CD4-positive, CD25-positive, alpha-beta regulatory T cell (primary cell): Measurements from ENCODE around the gene SCUBE1. TPM values are rescaled to one million over a fixed set of nuclear protein-coding genes. Genes with fewer than 3 reads are reported as not detected.

Experiments used
- ATAC-seq, 2 donors: fragments of 150-1000 bp; cut with Tn5 transposase; one replicate each; pipeline ENCODE4 v1.10.0; 2021; ENCODE audit warnings: low read depth in 2 of 2, moderate number of reproducible peaks in 2 of 2, moderate library complexity in 1 of 2
- DNase-seq, 3 donors: peaks; one replicate each; pipeline versions ENCODE4 v3.0.0 to v3.0.0-alpha.2; 2012 to 2022; ENCODE audit warnings: mixed read lengths in 1 of 3
- H3K27ac ChIP-seq: one replicate; pipeline ENCODE4 v1.7.0; 2013; ENCODE audit warnings: mild to moderate bottlenecking, low read length; ENCODE audit not compliant: insufficient read depth, poor library complexity, severe bottlenecking
- H3K27me3 ChIP-seq: one replicate; pipeline ENCODE4 v1.7.0; 2013; ENCODE audit warnings: low read length; ENCODE audit not compliant: control insufficient read depth, insufficient read depth
- H3K36me3 ChIP-seq: one replicate; pipeline ENCODE4 v1.7.0; 2013; ENCODE audit warnings: mild to moderate bottlenecking, low read length, moderate library complexity; ENCODE audit not compliant: control insufficient read depth, insufficient read depth
- H3K4me1 ChIP-seq: 2 replicates; pipeline ENCODE4 v1.7.0; 2013; ENCODE audit warnings: mild to moderate bottlenecking, low read length; ENCODE audit not compliant: insufficient read depth, control insufficient read depth, poor library complexity, severe bottlenecking
- H3K4me3 ChIP-seq: one replicate; pipeline ENCODE4 v1.7.0; 2013; ENCODE audit warnings: low read depth, mild to moderate bottlenecking, low read length, moderate library complexity
- H3K9me3 ChIP-seq, 2 experiments: 1 replicate in 1 of 2; 2 replicates in 1 of 2; pipeline ENCODE4 v1.7.0; 2013; ENCODE audit warnings: low read length in 2 of 2, mild to moderate bottlenecking in 1 of 2, moderate library complexity in 1 of 2; ENCODE audit not compliant: control insufficient read depth in 2 of 2
- H3K27ac Mint-ChIP-seq, 3 donors: one replicate each; pipeline ENCODE4 v1.8.0; 2020 to 2022; ENCODE audit warnings: mild to moderate bottlenecking in 3 of 3, mixed read lengths in 3 of 3, moderate library complexity in 2 of 3
- H3K27me3 Mint-ChIP-seq: one replicate; pipeline ENCODE4 v1.8.0; 2022; ENCODE audit warnings: mild to moderate bottlenecking, mixed read lengths
- H3K36me3 Mint-ChIP-seq: one replicate; pipeline ENCODE4 v1.8.0; 2020; ENCODE audit warnings: mixed read lengths
- H3K4me1 Mint-ChIP-seq, 4 donors: one replicate each; pipeline ENCODE4 v1.8.0; 2020 to 2022; ENCODE audit warnings: mixed read lengths in 4 of 4, mild to moderate bottlenecking in 1 of 4
- H3K4me3 Mint-ChIP-seq, 4 donors: one replicate each; pipeline ENCODE4 v1.8.0; 2020 to 2022; ENCODE audit warnings: mild to moderate bottlenecking in 4 of 4, mixed read lengths in 4 of 4, moderate library complexity in 3 of 4
- H3K9me3 Mint-ChIP-seq, 7 donors: one replicate each; pipeline ENCODE4 v1.8.0; 2020 to 2022; ENCODE audit warnings: mixed read lengths in 7 of 7, mild to moderate bottlenecking in 3 of 7, moderate library complexity in 2 of 7
- polyA plus RNA-seq, 4 donors: library from polyadenylated mRNA; unstranded; fragments of 300-500 nt; fragmentation: Illumina TruSeq; gene quantifications; one replicate each; pipeline ENCODE4 v1.2.3, GENCODE V29; 2021
- total RNA-seq: library from RNA; stranded (reverse); gene quantifications from one replicate; pipeline ENCODE4 v1.2.3, GENCODE V29; 2022

SCUBE1 gene
- total and polyA plus RNA-seq, 5 donors from 2014 or later: 0.74 TPM; not detected in 4

DNA sequence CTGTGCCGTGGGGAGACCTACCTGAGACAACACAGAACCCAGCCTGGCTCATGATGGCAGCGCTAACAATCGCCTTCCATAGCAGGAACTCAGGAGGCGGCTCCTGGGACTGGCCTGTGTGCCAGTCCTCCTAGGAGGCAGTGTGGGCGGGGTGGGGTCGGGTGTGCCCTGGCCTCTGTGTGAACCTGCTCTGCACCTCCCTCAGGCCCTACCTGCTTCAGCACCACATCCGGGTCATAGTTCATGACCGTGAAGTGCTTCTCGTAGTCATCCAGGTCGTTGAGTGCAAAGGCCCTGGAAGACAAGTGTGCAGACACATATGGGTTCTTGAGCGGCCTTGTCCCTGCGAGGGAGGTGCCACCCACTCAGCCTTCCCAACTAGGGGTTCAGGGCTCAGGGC is 171.6 kb downstream of the SCUBE1 start:
- no peak for DNase-seq
- no peaks in the 10 kb centered on the region for H3K4me1 Mint-ChIP-seq
- H3K27ac ChIP-seq: no peak overlapping the region

DNA sequence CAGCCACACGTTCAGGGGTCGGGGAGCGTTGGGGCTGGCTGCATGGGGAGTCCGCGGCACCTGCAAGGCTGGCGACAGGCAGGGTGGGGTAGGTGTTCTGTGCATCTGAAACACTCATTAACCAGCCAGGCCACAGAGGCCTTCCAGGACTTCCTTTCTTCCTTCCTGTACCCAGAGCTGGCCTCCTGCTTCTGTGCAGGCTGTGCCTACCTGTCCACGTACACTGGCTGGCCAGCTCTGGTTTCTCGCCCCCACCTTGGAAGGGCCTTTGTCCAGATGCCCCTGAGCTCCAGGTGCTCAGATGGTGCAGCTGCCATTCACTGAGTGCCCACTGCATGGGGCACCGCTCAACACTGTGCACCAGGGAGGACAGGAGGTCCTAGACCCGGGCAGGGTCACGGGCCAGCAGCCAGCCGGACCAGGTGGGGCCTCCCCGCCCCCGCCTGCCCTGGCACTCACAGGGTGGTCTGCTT is 172.1 kb downstream of the SCUBE1 start:
- Histone ChIP-seq H3K9me3 (no peaks in the 10 kb centered on the region), H3K4me1 (peaks cover 3% of the 10 kb centered on the region), H3K4me3 (no peak overlapping the region), H3K27ac (no peak overlapping the region), H3K36me3 (peaks cover 19% of the 10 kb centered on the region), H3K27me3 (no peaks in the 10 kb centered on the region)
- Mint-ChIP-seq H3K4me1 (no peaks in the 10 kb centered on the region), H3K36me3 (peaks cover 11% of the 10 kb centered on the region), H3K9me3 (no peaks in the 10 kb centered on the region), H3K4me3 (no peak overlapping the region), H3K27ac (no peak overlapping the region), H3K27me3 (no peaks in the 10 kb centered on the region)
- DNase-seq (no peak), ATAC-seq (no peak)

More for the DNA sequence above, 171.6 kb downstream of the SCUBE1 start:
- H3K27ac Mint-ChIP-seq: no peak overlapping the region
- no peaks in the 10 kb centered on the region for H3K27me3 ChIP-seq
- peaks cover 11% of the 10 kb centered on the region for H3K36me3 Mint-ChIP-seq
- peaks cover 3% of the 10 kb centered on the region for H3K4me1 ChIP-seq
- H3K4me3 ChIP-seq: no peak overlapping the region
- no peaks in the 10 kb centered on the region for H3K9me3 ChIP-seq
- H3K4me3 Mint-ChIP-seq: no peak overlapping the region
- peaks cover 19% of the 10 kb centered on the region for H3K36me3 ChIP-seq
- no peak for ATAC-seq
- H3K9me3 Mint-ChIP-seq: no peaks in the 10 kb centered on the region
- H3K27me3 Mint-ChIP-seq: no peaks in the 10 kb centered on the region

DNA sequence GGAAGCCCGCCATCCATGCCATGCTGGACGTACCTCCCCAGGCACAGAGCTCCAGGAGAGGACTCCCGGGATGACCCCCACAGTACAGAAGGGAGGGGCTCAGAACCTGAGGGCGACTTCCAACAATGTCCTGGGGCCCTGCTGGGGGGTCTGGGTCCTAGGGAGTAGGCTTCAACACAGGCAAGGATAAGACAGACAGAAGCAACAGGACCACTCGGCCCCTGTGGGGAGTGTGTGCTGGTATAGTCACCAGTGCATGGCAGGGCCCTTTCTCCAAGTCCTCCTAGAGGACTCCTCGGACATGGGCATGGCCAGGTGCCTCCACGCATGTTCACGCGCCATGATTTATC is 173.1 kb downstream of the SCUBE1 start:
- Histone ChIP-seq H3K4me3 (no peak overlapping the region), H3K36me3 (peaks cover 19% of the 10 kb centered on the region), H3K27me3 (no peaks in the 10 kb centered on the region), H3K27ac (no peak overlapping the region), H3K4me1 (peaks cover 3% of the 10 kb centered on the region), H3K9me3 (no peaks in the 10 kb centered on the region)
- H3K27ac Mint-ChIP-seq: no peak overlapping the region
- ATAC-seq (no peak), DNase-seq (no peak)
- no peaks in the 10 kb centered on the region for H3K9me3 Mint-ChIP-seq
- H3K36me3 Mint-ChIP-seq: peaks cover 11% of the 10 kb centered on the region
- H3K4me3 Mint-ChIP-seq: no peak overlapping the region
- no peaks in the 10 kb centered on the region for H3K27me3 Mint-ChIP-seq
- H3K4me1 Mint-ChIP-seq: no peaks in the 10 kb centered on the region

DNA sequence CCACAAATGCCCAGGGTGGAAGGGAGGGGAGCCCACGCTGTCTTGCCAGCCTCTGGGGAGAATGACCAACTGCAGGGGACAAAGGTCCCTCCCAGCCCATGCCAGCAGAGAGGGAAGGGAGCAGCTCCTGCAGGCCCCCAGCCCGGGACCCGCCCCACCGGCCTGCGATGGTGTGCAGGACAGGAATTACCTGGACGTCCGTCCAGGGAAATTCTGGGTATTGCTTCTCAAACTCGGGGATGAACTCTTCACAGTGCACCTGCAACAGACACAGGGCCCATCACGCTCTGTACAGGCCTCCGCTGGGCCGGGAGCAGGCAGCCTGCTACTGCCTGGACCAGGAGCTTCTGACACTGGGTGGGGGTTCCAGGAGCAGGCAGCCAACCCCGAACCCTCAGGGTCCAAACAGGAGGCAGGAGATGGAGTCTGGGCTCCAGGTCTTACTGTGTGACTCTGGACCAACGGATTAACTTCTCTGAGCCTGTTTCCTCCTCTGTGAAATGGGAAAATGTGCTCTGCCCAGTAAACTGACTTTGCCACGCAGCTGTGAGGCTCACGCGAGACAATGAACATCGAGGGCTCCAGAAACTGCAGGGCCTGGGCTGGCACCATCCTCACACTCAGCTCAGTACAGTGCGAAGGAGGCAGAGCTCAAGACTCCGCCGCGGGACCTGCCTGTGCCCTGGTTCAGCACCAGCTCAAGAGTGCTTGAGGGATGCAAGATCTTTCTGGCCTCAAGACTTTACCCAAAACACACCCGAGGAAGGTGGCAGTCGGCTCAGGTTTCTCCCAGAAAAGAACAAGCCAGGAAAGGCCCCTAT is 173.7 kb downstream of the SCUBE1 start:
- H3K9me3 ChIP-seq: no peaks in the 10 kb centered on the region
- H3K4me1 Mint-ChIP-seq: peaks cover 0 to 2% (median 0%) of the 10 kb centered on the region in 4 donors
- no peak overlapping the region for H3K27ac ChIP-seq
- DNase-seq (no peak), ATAC-seq (no peak)
- peaks cover 11% of the 10 kb centered on the region for H3K36me3 Mint-ChIP-seq
- H3K27ac Mint-ChIP-seq: no peak overlapping the region
- H3K27me3 Mint-ChIP-seq: no peaks in the 10 kb centered on the region
- H3K4me1 ChIP-seq: peaks cover 3% of the 10 kb centered on the region
- H3K27me3 ChIP-seq: no peaks in the 10 kb centered on the region
- H3K9me3 Mint-ChIP-seq: no peaks in the 10 kb centered on the region
- H3K4me3 Mint-ChIP-seq: no peak overlapping the region
- peaks cover 19% of the 10 kb centered on the region for H3K36me3 ChIP-seq
- no peak overlapping the region for H3K4me3 ChIP-seq

DNA sequence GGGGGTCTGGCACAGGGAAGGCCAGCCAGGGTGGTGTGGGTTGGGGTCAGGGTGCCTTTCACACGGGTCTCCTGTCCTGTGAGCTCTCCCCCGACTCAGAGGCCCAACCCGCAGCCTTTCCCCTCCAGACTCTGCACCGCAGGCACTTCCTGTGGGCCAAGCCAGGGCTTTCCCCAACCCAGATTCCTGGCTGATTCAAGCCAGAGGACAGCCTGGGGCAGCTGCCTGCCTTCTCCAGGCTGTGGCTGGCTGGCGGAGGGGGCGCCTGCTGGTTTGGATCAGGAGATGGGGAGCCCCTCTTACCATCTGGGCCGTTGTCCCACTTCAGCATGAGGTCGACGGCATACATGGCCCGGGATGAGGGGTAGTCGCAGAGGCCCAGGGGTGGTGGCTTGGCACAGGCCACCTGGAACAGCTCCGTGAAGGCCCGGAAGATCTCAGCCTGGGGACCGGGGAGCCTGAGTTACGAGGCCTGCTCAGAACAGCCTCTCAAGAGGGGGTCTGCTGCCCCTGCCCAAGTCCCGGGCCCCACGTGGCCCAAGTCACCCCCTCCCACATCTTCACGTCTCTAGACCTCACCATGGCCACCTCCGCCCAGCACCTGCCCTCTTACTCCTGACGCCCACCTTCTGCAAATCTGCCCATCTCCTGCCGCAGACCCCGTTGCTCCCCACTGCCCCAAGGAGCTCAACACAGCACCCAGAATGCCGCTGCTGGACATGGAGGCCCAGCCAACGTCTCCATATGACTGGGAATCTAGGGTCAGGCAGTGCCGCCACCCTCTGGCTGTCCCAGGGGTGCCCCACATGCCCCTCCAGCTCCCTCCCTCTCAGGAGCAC is 174.5 kb downstream of the SCUBE1 start:
- H3K9me3 Mint-ChIP-seq: no peaks in the 10 kb centered on the region
- H3K36me3 ChIP-seq: peaks cover 12% of the 10 kb centered on the region
- H3K4me1 ChIP-seq: peaks cover 3% of the 10 kb centered on the region

DNA sequence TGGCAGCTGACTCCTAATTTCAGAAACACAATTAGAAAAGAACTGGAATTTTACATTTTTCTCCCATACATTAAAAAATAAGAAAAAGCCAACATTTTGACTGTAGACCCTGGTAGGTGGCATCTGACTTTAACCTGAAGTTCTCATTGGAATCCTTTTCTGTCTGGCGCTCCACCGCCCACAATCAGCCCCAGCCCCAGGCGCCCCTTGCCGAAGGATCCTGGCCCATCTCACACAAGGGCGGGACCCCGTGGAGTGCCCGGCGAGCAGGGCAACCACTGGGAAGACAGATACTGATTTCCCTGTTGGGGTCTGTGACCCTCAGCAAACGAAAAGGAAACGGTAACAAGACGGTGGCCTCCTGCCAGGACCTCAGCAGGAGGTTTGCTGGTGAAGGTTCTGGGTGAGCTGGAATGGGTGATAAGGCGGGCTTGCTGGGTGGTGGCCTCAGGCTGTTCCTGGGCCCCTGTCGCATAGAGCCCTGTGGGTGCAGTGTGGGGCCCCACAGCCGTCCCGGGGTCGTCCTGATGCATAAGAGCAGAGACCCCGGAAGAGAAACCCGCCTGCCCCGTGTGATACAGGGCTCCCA is 176.1 kb downstream of the SCUBE1 start:
- Histone ChIP-seq H3K4me3 (no peak overlapping the region), H3K9me3 (no peaks in the 10 kb centered on the region), H3K27me3 (no peaks in the 10 kb centered on the region), H3K27ac (no peak overlapping the region), H3K36me3 (peaks cover 16% of the 10 kb centered on the region), H3K4me1 (peaks cover 3% of the 10 kb centered on the region)
- no peaks in the 10 kb centered on the region for H3K27me3 Mint-ChIP-seq
- no peaks in the 10 kb centered on the region for H3K9me3 Mint-ChIP-seq
- peaks cover 0 to 10% (median 0%) of the 10 kb centered on the region in 4 donors for H3K4me1 Mint-ChIP-seq
- no peak overlapping the region for H3K4me3 Mint-ChIP-seq
- H3K27ac Mint-ChIP-seq: no peak overlapping the region
- H3K36me3 Mint-ChIP-seq: peaks cover 4% of the 10 kb centered on the region
- no peak for ATAC-seq
- DNase-seq: no peak

More for the DNA sequence above, 174.5 kb downstream of the SCUBE1 start:
- Histone ChIP-seq H3K9me3 (no peaks in the 10 kb centered on the region), H3K4me3 (no peak overlapping the region), H3K27me3 (no peaks in the 10 kb centered on the region), H3K27ac (no peak overlapping the region)
- DNase-seq (no peak), ATAC-seq (no peak)
- H3K27ac Mint-ChIP-seq: no peak overlapping the region
- H3K36me3 Mint-ChIP-seq: peaks cover 11% of the 10 kb centered on the region
- H3K27me3 Mint-ChIP-seq: no peaks in the 10 kb centered on the region
- no peak overlapping the region for H3K4me3 Mint-ChIP-seq
- H3K4me1 Mint-ChIP-seq: peaks cover 0 to 10% (median 0%) of the 10 kb centered on the region in 4 donors

DNA sequence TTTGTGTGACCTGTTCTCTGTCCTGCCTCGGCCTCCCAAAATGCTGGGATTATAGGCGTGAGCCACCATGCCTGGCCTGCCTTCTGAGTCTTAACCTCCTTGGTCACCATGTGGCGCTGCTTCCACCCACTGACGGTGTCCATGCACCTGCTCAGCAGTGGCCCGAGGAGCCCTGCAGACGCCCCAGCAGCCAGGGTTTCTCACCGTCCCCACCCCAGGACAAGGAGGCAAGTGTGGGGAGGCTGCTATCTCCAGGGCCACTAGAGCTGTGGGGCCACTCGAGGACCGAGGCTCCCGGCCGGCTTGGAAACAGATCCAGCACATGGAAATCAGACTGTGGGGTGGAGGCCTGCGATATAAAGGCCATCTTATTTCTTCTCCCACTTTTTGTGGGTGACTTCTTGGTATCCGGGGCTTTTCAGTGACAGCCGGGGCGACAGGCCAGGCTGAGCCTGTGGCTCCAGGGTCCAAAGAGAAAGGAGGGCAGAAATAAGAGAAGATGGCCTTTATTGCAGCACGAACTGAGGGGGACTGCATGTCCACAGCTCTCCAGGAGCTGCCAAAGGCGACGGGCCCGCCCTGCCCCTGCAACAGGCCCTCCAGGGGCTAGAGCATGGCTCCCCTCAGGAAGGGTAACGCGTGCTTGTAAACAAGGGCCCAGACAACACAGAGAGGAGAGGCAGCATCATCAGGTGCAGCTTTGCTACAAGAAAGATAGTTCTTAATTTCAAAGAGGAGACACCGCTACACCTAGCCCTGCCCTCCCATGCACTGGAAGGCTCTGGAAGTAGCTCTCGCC is 176.8 kb downstream of the SCUBE1 start:
- ATAC-seq (no peak), DNase-seq (no peak)
- no peak overlapping the region for H3K4me3 Mint-ChIP-seq
- peak overlapping the region in 2 of 3 donors; percentile 43 to 51 for H3K27ac Mint-ChIP-seq
- H3K9me3 ChIP-seq: no peaks in the 10 kb centered on the region
- peaks cover 3% of the 10 kb centered on the region for H3K4me1 ChIP-seq
- no peaks in the 10 kb centered on the region for H3K9me3 Mint-ChIP-seq
- no peaks in the 10 kb centered on the region for H3K27me3 ChIP-seq
- no peaks in the 10 kb centered on the region for H3K27me3 Mint-ChIP-seq
- H3K27ac ChIP-seq: no peak overlapping the region
- H3K36me3 Mint-ChIP-seq: peaks cover 4% of the 10 kb centered on the region
- peaks cover 12% of the 10 kb centered on the region for H3K36me3 ChIP-seq
- no peak overlapping the region for H3K4me3 ChIP-seq
- peaks cover 0 to 10% (median 0%) of the 10 kb centered on the region in 4 donors for H3K4me1 Mint-ChIP-seq
